Fibroblast of mammary gland (primary cell): ENCODE data around the gene CCSER1.

ENCODE experiments used
- DNase-seq: peaks from one replicate; pipeline ENCODE4 v3.0.0-alpha.2; 2010; ENCODE audit warnings: low read depth
- H3K4me3 ChIP-seq: 2 replicates; pipeline ENCODE4 v1.5.1; 2011; ENCODE audit warnings: low read depth, mild to moderate bottlenecking, low read length, moderate library complexity; ENCODE audit not compliant: control insufficient read depth
- CTCF ChIP-seq: conservative IDR thresholded peaks from 2 replicates; pipeline ENCODE4 v1.5.1; 2011; ENCODE audit warnings: low read depth, low read length, inconsistent platforms; ENCODE audit not compliant: control insufficient read depth, insufficient read depth

The CCSER1 gene

DNA sequence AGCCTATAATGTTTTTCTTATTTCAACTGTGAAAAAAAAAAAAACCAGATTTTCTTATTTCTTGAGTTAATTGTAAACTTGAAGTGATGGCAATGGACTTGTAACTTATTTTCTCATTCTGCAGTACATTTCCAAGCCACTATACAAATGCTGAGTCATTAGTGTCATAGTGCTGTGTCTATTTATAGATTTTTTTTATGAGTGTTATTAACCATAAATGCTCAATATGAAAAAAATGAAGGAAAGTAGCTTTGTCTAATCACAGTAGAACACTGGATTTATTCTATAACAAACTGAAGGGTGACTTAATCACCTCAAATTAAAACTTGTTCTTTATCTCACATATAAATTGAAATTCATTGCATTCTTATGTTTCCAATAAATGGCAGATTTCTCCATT is 718.6 kb downstream of the CCSER1 start:
- no peak for DNase-seq
- H3K4me3 ChIP-seq = no peak overlapping the region
- no peak for TF ChIP-seq CTCF

DNA sequence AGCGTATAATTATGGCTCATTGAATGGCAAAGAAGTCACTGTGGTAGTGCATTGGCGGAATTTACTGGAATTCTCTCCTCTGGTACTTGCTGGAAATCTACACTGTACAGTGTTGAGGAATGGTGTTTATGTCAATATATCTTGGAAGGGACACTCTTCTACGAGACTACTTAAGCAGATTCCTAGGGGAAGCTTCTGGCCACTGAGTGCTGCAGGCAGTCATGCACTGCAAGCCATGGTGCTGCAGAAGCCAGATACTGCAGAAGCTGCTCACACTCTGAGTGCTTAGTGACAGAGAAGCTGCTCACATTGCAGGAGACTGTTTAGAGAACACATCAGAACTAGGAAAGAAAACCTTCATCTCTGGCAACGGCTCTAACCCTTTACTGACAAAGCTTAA is 725.0 kb downstream of the CCSER1 start:
- no peak for TF ChIP-seq CTCF
- no peak for DNase-seq
- H3K4me3 ChIP-seq = no peak overlapping the region

- H3K4me3 ChIP-seq = no peak overlapping the region
- DNase-seq = no peak
- TF ChIP-seq CTCF = no peak
Measured at GRCh38 chr4:90855111-90855510, 727.9 kb downstream of the CCSER1 start.

GRCh38 chr4:90857081-90857820 is 730.1 kb downstream of the CCSER1 start:
- no peak for TF ChIP-seq CTCF
- H3K4me3 ChIP-seq = no peak overlapping the region
- DNase-seq = no peak

GRCh38 chr4:90875791-90876190 is 748.6 kb downstream of the CCSER1 start:
- no peak for TF ChIP-seq CTCF
- H3K4me3 ChIP-seq = no peak overlapping the region
- no peak for DNase-seq

GRCh38 chr4:90876296-90876695 is 749.1 kb downstream of the CCSER1 start:
- DNase-seq = no peak
- TF ChIP-seq CTCF = no peak
- H3K4me3 ChIP-seq = no peak overlapping the region

- no peak for TF ChIP-seq CTCF
- no peak overlapping the region for H3K4me3 ChIP-seq
- no peak for DNase-seq
Measured at GRCh38 chr4:90883519-90883918, 756.3 kb downstream of the CCSER1 start.
